H1 (cell line): ENCODE results near the gene GPR15LG. TPM values are rescaled to one million over a fixed set of nuclear protein-coding genes. Genes with fewer than 3 reads are reported as not detected.

Source experiments
- CTCF ChIA-PET: fragments of 300-600 bp; sonication (Branson Sonifier 250); formaldehyde crosslinking; loops from one replicate; lab custom pipeline; 2021; ENCODE audit not compliant: partially characterized antibody; lab: Charles Lee
- POLR2A ChIA-PET: fragments of 300-600 bp; sonication (Branson Sonifier 250); formaldehyde crosslinking; loops from one replicate; lab custom pipeline; 2021; ENCODE audit warnings: inconsistent platforms; ENCODE audit not compliant: partially characterized antibody; lab: Charles Lee
- DNase-seq, 2 experiments: peaks; one replicate each; pipeline versions ENCODE4 v3.0.0 to v3.0.0-alpha.2; 2010 to 2022; ENCODE audit warnings: low spot score in 2 of 2, low read depth in 1 of 2, mixed read lengths in 1 of 2
- FAIRE-seq: peaks from 2 replicates; lab custom pipeline; 2011; peaks lifted over from hg19 to GRCh38; lab: Jason Lieb, UNC
- H2AFZ ChIP-seq: 2 replicates; pipeline ENCODE4 v1.8.1; 2012; ENCODE audit warnings: low read length, inconsistent platforms
- H2AK5ac ChIP-seq: 2 replicates; pipeline ENCODE4 v1.6.1; 2013; ENCODE audit warnings: low read depth, low read length
- H2BK120ac ChIP-seq: replicated peaks from 2 replicates; pipeline ENCODE3; 2013; ENCODE audit warnings: low read depth, low read length, inconsistent platforms
- H2BK12ac ChIP-seq: 2 replicates; pipeline ENCODE4 v1.6.1; 2013; ENCODE audit warnings: low read depth, low read length
- H2BK15ac ChIP-seq: 2 replicates; pipeline ENCODE4 v1.6.1; 2013; ENCODE audit warnings: low read length
- H2BK20ac ChIP-seq: 2 replicates; pipeline ENCODE4 v1.6.1; 2013; ENCODE audit warnings: low read length
- H2BK5ac ChIP-seq: 2 replicates; pipeline ENCODE4 v1.6.1; 2013; ENCODE audit warnings: low read depth, low read length
- H3K14ac ChIP-seq: 2 replicates; pipeline ENCODE4 v1.6.1; 2013; ENCODE audit warnings: inconsistent platforms; ENCODE audit not compliant: insufficient read length
- H3K18ac ChIP-seq: 2 replicates; pipeline ENCODE4 v1.6.1; 2013; ENCODE audit warnings: low read length; ENCODE audit errors: extremely low read depth
- H3K23ac ChIP-seq: 2 replicates; pipeline ENCODE4 v1.6.1; 2013; ENCODE audit warnings: inconsistent platforms; ENCODE audit not compliant: insufficient read length
- H3K23me2 ChIP-seq: 2 replicates; pipeline ENCODE4 v1.6.1; 2013; ENCODE audit warnings: low read depth, low read length
- H3K27ac ChIP-seq: 2 replicates; pipeline ENCODE4 v1.6.1; 2011; ENCODE audit warnings: low read depth, low read length, inconsistent platforms
- H3K27me3 ChIP-seq, 4 experiments: replicated peaks in 1 of 4; 1 replicate in 1 of 4; 2 replicates in 3 of 4; pipeline versions ENCODE4 v1.6.1 to v1.8.1; 2011 to 2013; ENCODE audit warnings: low read length in 3 of 4, mild to moderate bottlenecking in 3 of 4, inconsistent platforms in 2 of 4, mixed read lengths in 2 of 4, moderate library complexity in 1 of 4; ENCODE audit not compliant: control insufficient read depth in 3 of 4, insufficient read depth in 3 of 4; ENCODE audit errors: extremely low read depth in 1 of 4
- H3K36me3 ChIP-seq, 4 experiments: 2 replicates each; pipeline versions ENCODE4 v1.6.1 to v1.8.1; 2011 to 2013; ENCODE audit warnings: mild to moderate bottlenecking in 4 of 4, low read length in 3 of 4, moderate library complexity in 2 of 4, control low read depth in 1 of 4, inconsistent platforms in 1 of 4; ENCODE audit not compliant: insufficient read depth in 4 of 4, control insufficient read depth in 2 of 4
- H3K4ac ChIP-seq: replicated peaks from 2 replicates; pipeline ENCODE3; 2013; ENCODE audit warnings: low read length, low read depth, mixed read lengths, inconsistent platforms; ENCODE audit not compliant: insufficient read length
- H3K4me1 ChIP-seq, 4 experiments: replicated peaks in 1 of 4; 1 replicate in 1 of 4; 2 replicates in 3 of 4; pipeline versions ENCODE4 v1.6.1 to v1.8.1; 2011 to 2013; ENCODE audit warnings: low read length in 3 of 4, inconsistent platforms in 2 of 4, mixed read lengths in 1 of 4; ENCODE audit not compliant: insufficient read depth in 4 of 4, control insufficient read depth in 3 of 4
- H3K4me2 ChIP-seq, 2 experiments: 2 replicates each; pipeline versions ENCODE4 v1.6.1 to v1.8.1; 2011 to 2013; ENCODE audit warnings: low read depth in 2 of 2, low read length in 2 of 2, control low read depth in 1 of 2, inconsistent platforms in 1 of 2, mild to moderate bottlenecking in 1 of 2; ENCODE audit not compliant: insufficient read depth in 1 of 2
- H3K4me3 ChIP-seq, 4 experiments: fragments of 200-600, 300-600 bp in 1 of 4; sonication (generic), shearing (Covaris generic), sonication (Bioruptor Twin) in 1 of 4; 2 replicates each; pipeline versions ENCODE4 v1.5.1 to v1.8.1; 2011 to 2016; ENCODE audit warnings: low read length in 4 of 4, low read depth in 3 of 4, control low read depth in 2 of 4, inconsistent platforms in 2 of 4, mild to moderate bottlenecking in 2 of 4, mixed read lengths in 1 of 4, moderate library complexity in 1 of 4; ENCODE audit not compliant: insufficient read depth in 2 of 4; ENCODE audit errors: extremely low read depth in 1 of 4
- H3K56ac ChIP-seq: replicated peaks from 2 replicates; pipeline ENCODE3; 2013; ENCODE audit warnings: low read depth, mild to moderate bottlenecking, mixed read lengths, low read length, inconsistent platforms; ENCODE audit not compliant: insufficient read length
- H3K79me1 ChIP-seq: 2 replicates; pipeline ENCODE4 v1.6.1; 2013; ENCODE audit warnings: low read depth, low read length, control low read depth
- H3K79me2 ChIP-seq, 2 experiments: 2 replicates each; pipeline versions ENCODE4 v1.6.1 to v1.8.1; 2012 to 2013; ENCODE audit warnings: low read length in 2 of 2, mild to moderate bottlenecking in 2 of 2, inconsistent platforms in 1 of 2; ENCODE audit not compliant: insufficient read depth in 2 of 2, control insufficient read depth in 1 of 2
- H3K9ac ChIP-seq, 4 experiments: replicated peaks in 1 of 4; 1 replicate in 1 of 4; 2 replicates in 3 of 4; pipeline versions ENCODE4 v1.6.1 to v1.8.1; 2011 to 2013; ENCODE audit warnings: low read depth in 3 of 4, low read length in 3 of 4, control low read depth in 2 of 4, mild to moderate bottlenecking in 2 of 4, moderate library complexity in 2 of 4, inconsistent platforms in 1 of 4; ENCODE audit errors: extremely low read depth in 1 of 4
- H3K9me3 ChIP-seq, 2 experiments: 2 replicates each; pipeline versions ENCODE4 v1.6.1 to v1.8.1; 2012 to 2013; ENCODE audit warnings: mild to moderate bottlenecking in 2 of 2, moderate library complexity in 2 of 2, control low read depth in 1 of 2, inconsistent platforms in 1 of 2, low read depth in 1 of 2, low read length in 1 of 2, mixed read lengths in 1 of 2; ENCODE audit not compliant: insufficient read depth in 2 of 2
- H4K20me1 ChIP-seq, 2 experiments: replicated peaks in 1 of 2; 2 replicates each; pipeline versions ENCODE3 to v1.8.1; 2011 to 2013; ENCODE audit warnings: inconsistent platforms in 2 of 2, low read length in 2 of 2, mild to moderate bottlenecking in 1 of 2; ENCODE audit not compliant: insufficient read depth in 2 of 2, control insufficient read depth in 1 of 2
- H4K5ac ChIP-seq: 2 replicates; pipeline ENCODE4 v1.6.1; 2013; ENCODE audit warnings: low read length, low read depth, mixed read lengths, inconsistent platforms; ENCODE audit not compliant: insufficient read length
- H4K8ac ChIP-seq: 2 replicates; pipeline ENCODE4 v1.8.0; 2013; ENCODE audit warnings: mild to moderate bottlenecking, moderate library complexity, low read length, inconsistent platforms; ENCODE audit not compliant: insufficient read depth; ENCODE audit errors: extremely low read depth
- H4K91ac ChIP-seq: replicated peaks from 2 replicates; pipeline ENCODE3; 2013; ENCODE audit warnings: low read length, mixed read lengths, inconsistent platforms; ENCODE audit not compliant: insufficient read length
- BACH1 ChIP-seq: IDR thresholded peaks from 2 replicates; pipeline ENCODE4 v1.6.1; 2012; ENCODE audit warnings: low read length, improper control_type of control experiment
- BRCA1 ChIP-seq: IDR thresholded peaks from 2 replicates; pipeline ENCODE4 v1.6.1; 2012; ENCODE audit warnings: low read depth, low read length, improper control_type of control experiment
- CBX8 ChIP-seq: fragments of 300-800, 300-1000 bp; sonication (generic); IDR thresholded peaks from 2 replicates; pipeline ENCODE4 v1.7.1; 2016; ENCODE audit warnings: low read depth, low read length, borderline replicate concordance
- CHD2 ChIP-seq: IDR thresholded peaks from 2 replicates; pipeline ENCODE4 v1.6.1; 2012; ENCODE audit warnings: low read length, improper control_type of control experiment
- CREB1 ChIP-seq: IDR thresholded peaks from 2 replicates; pipeline ENCODE4 v1.6.1; 2012; ENCODE audit warnings: inconsistent platforms
- EGR1 ChIP-seq: IDR thresholded peaks from 2 replicates; pipeline ENCODE4 v1.6.1; 2011; ENCODE audit warnings: low read depth, low read length, borderline replicate concordance
- EZH2 ChIP-seq: fragments of 200-600 bp; sonication (generic); IDR thresholded peaks from 2 replicates; pipeline ENCODE4 v1.7.1; 2012; ENCODE audit warnings: low read depth, mild to moderate bottlenecking, moderate library complexity, low read length, inconsistent platforms; ENCODE audit not compliant: severe bottlenecking
- GTF2F1 ChIP-seq: IDR thresholded peaks from 2 replicates; pipeline ENCODE4 v1.6.1; 2012; ENCODE audit warnings: low read depth, low read length, improper control_type of control experiment, borderline replicate concordance
- MAFK ChIP-seq: IDR thresholded peaks from 2 replicates; pipeline ENCODE4 v1.6.1; 2012; ENCODE audit warnings: low read depth, mild to moderate bottlenecking, improper control_type of control experiment, low read length
- POLR2AphosphoS5 ChIP-seq: IDR thresholded peaks from 2 replicates; pipeline ENCODE4 v1.6.1; 2011; ENCODE audit warnings: low read depth, low read length
- RNF2 ChIP-seq: fragments of 200-900, 300-1000 bp; sonication (generic); IDR thresholded peaks from 2 replicates; pipeline ENCODE4 v1.7.1; 2016; ENCODE audit warnings: borderline replicate concordance, low read depth, mild to moderate bottlenecking, antibody characterized with exemption, low read length; ENCODE audit not compliant: poor library complexity, severe bottlenecking; ENCODE audit errors: missing control alignments
- SIX5 ChIP-seq: IDR thresholded peaks from 2 replicates; pipeline ENCODE4 v1.6.1; 2011; ENCODE audit warnings: mild to moderate bottlenecking, low read depth, low read length
- SP1 ChIP-seq: IDR thresholded peaks from 2 replicates; pipeline ENCODE4 v1.6.1; 2011; ENCODE audit warnings: low read depth, low read length
- SP2 ChIP-seq: IDR thresholded peaks from 2 replicates; pipeline ENCODE4 v1.6.1; 2012; ENCODE audit warnings: mild to moderate bottlenecking, low read length, inconsistent platforms
- SUZ12 ChIP-seq: fragments of 200-600 bp; sonication (generic); IDR thresholded peaks from 2 replicates; pipeline ENCODE4 v1.6.1; 2012; ENCODE audit warnings: mild to moderate bottlenecking, inconsistent platforms, low read length, moderate library complexity, mixed read lengths
- WGBS, 2 experiments: shearing (Covaris generic) in 1 of 2; methylation state at CpG; one replicate each; pipeline versions ENCODE4 v1.1.6 to v1.1.7; 2013 to 2015; ENCODE audit warnings: low lambda C conversion rate in 2 of 2, mixed read lengths in 2 of 2, inconsistent platforms in 1 of 2, low coverage in 1 of 2, missing lambda C conversion rate in 1 of 2; ENCODE audit not compliant: insufficient replicate concordance in 2 of 2, insufficient coverage in 1 of 2, insufficient read length in 1 of 2; ENCODE audit errors: extremely low coverage in 1 of 2, missing lambda C conversion rate in 1 of 2; 5-methylcytosine and 5-hydroxymethylcytosine counted together
- polyA plus RNA-seq, 7 experiments: library from polyadenylated mRNA; depleted of rRNA in 3 of 7; stranded (reverse) in 5 of 7; unstranded in 2 of 7; fragments of >200 nt in 5 of 7; fragments of 200-250 nt in 2 of 7; gene quantifications; 1 replicate in 5 of 7; 2 replicates in 1 of 7; 4 replicates in 1 of 7; pipeline versions ENCODE4 v1.2.1 to v1.2.3, GENCODE V29; 2011 to 2013; ENCODE audit warnings: missing spikeins in 2 of 7, mixed read lengths in 2 of 7
- total RNA-seq: library from RNA; stranded (reverse); fragmentation: NEBNext Ultra II Directional; extraction: Animal tissue kit (Norgen Biotek cat#: 25700); gene quantifications from 2 replicates; pipeline ENCODE4 v1.2.1, GENCODE V29; 2021

GPR15LG gene
- total and polyA plus RNA-seq, 2 of the 8 experiments (the other 6 are each of a cell fraction or from before 2014, with no cell fraction given), result not detected

GRCh38 chr10:84193327-84193726 is 19.7 kb downstream of the GPR15LG start:
- Histone ChIP-seq H3K79me2 (no peaks in the 10 kb centered on the region), H3K4me2 (no peak overlapping the region; a peak in 1 of 4 replicates), H2BK20ac (no peak overlapping the region), H3K36me3 (no peaks in the 10 kb centered on the region), H3K4me1 (peaks cover 0 to 5% (median 2%) of the 10 kb centered on the region in 4 experiments; a peak in 4 of 7 replicates), H3K27ac (no peak overlapping the region), H3K79me1 (no peaks in the 10 kb centered on the region), H3K18ac (no peak overlapping the region), H2BK5ac (no peak overlapping the region), H2BK15ac (no peak overlapping the region), H3K4me3 (no peak overlapping the region), H3K23ac (no peak overlapping the region), H2BK120ac (no peak overlapping the region), H3K56ac (no peak overlapping the region), H2BK12ac (no peak overlapping the region), H3K9me3 (no peaks in the 10 kb centered on the region), H4K8ac (no peak overlapping the region), H3K4ac (no peak overlapping the region), H3K9ac (no peak overlapping the region), H3K23me2 (peaks cover 12% of the 10 kb centered on the region; the same call in 1 of the 2 replicates), H4K5ac (no peak overlapping the region), H3K27me3 (peaks cover 2 to 36% (median 31%) of the 10 kb centered on the region in 4 experiments), H4K91ac (no peak overlapping the region), H3K14ac (no peak overlapping the region), H2AFZ (no peak overlapping the region), H4K20me1 (peaks cover 0 to 2% of the 10 kb centered on the region in 2 experiments), H2AK5ac (no peak overlapping the region)
- ChIA-PET CTCF (interaction anchor here (0.8 to 8.6 kb wide), 6 partner anchors 9 to 332 kb away, joined by 3 to 64 read pairs (median 12); no protein-coding TSS in a partner anchor), POLR2A (no interaction called here)
- 86% methylated on average over 2 of the region's 2 CpGs; no CpG with 5 or more reads in 1 of the 2 experiments for WGBS, 2 experiments
- no peak for FAIRE-seq
- no peak for DNase-seq
- TF ChIP-seq BRCA1 (no peak), SP1 (no peak), CHD2 (no peak), CREB1 (no peak), POLR2AphosphoS5 (no peak), EGR1 (no peak), SUZ12 (no peak), EZH2 (no peak), CBX8 (no peak), RNF2 (no peak), SIX5 (no peak), SP2 (no peak), GTF2F1 (no peak), BACH1 (no peak), MAFK (no peak)
